RWPE2 (cell line): ENCODE measurements around the gene CNOT8.

ENCODE experiments used
- ATAC-seq: fragments of 200-7000 bp; cut with Tn5 transposase; 3 replicates; pipeline ENCODE4 v1.9.1; 2021; ENCODE audit warnings: low read depth
- DNase-seq: peaks from one replicate; pipeline ENCODE4 v3.0.0-alpha.2; 2020; ENCODE audit warnings: low spot score
- H3K27ac ChIP-seq: fragments of 450-650 bp; 2 replicates; pipeline ENCODE4 v1.5.1; 2017; ENCODE audit warnings: mild to moderate bottlenecking; ENCODE audit not compliant: poor library complexity, severe bottlenecking
- H3K27me3 ChIP-seq: fragments of 250-450 bp; sonication (Bioruptor Pico); 2 replicates; pipeline ENCODE4 v1.5.1; 2021; ENCODE audit warnings: mild to moderate bottlenecking, moderate library complexity; ENCODE audit not compliant: insufficient read depth, poor library complexity, severe bottlenecking
- H3K36me3 ChIP-seq: fragments of 250-450 bp; sonication (Bioruptor Pico); 2 replicates; pipeline ENCODE4 v1.5.1; 2020; ENCODE audit warnings: low read depth, mild to moderate bottlenecking, moderate library complexity
- H3K4me1 ChIP-seq: fragments of 250-450 bp; sonication (Bioruptor Pico); 2 replicates; pipeline ENCODE4 v1.5.1; 2021; ENCODE audit warnings: mild to moderate bottlenecking, moderate library complexity; ENCODE audit not compliant: insufficient read depth, poor library complexity, severe bottlenecking
- H3K4me3 ChIP-seq: fragments of 250-450 bp; sonication (Bioruptor Pico); 2 replicates; pipeline ENCODE4 v1.5.1; 2021; ENCODE audit warnings: mild to moderate bottlenecking, moderate library complexity; ENCODE audit not compliant: severe bottlenecking
- H3K9me3 ChIP-seq: fragments of 250-450 bp; sonication (Bioruptor Pico); 2 replicates; pipeline ENCODE4 v1.5.1; 2021; ENCODE audit warnings: mild to moderate bottlenecking, moderate library complexity; ENCODE audit not compliant: severe bottlenecking
- CTCF ChIP-seq: fragments of 450-650 bp; IDR thresholded peaks from one replicate; pipeline ENCODE4 v1.5.1; 2017; ENCODE audit warnings: mild to moderate bottlenecking, moderate library complexity; ENCODE audit not compliant: poor library complexity, severe bottlenecking

Gene CNOT8

GRCh38 chr5:154849264-154849785 is 9.1 kb upstream of the CNOT8 start:
- H3K36me3 ChIP-seq, result no peaks in the 10 kb centered on the region
- no peaks in the 10 kb centered on the region for H3K27me3 ChIP-seq
- H3K27ac ChIP-seq, result no peak overlapping the region
- no peaks in the 10 kb centered on the region for H3K9me3 ChIP-seq
- ATAC-seq (no peak), DNase-seq (no peak)
- no peak overlapping the region for H3K4me3 ChIP-seq
- TF ChIP-seq CTCF, result no peak
- H3K4me1 ChIP-seq, result peaks cover 6% of the 10 kb centered on the region

- H3K4me3 ChIP-seq, result no peak overlapping the region
- H3K27ac ChIP-seq, result no peak overlapping the region
Observed at GRCh38 chr5:154849791-154850201, 8.6 kb upstream of the CNOT8 start.

GRCh38 chr5:154850255-154851062 is 8.0 kb upstream of the CNOT8 start, which contains the start of gene FAXDC2:
Gene FAXDC2 (minus strand): TSS chr5:154850603. CDS start chr5:154838178, 12,425 bp downstream.
- Histone ChIP-seq H3K36me3 (no peaks in the 10 kb centered on the region), H3K27me3 (no peaks in the 10 kb centered on the region), H3K4me3 (no peak within 1 kb of the TSS), H3K27ac (no peak within 1 kb of the TSS), H3K4me1 (peaks cover 6% of the 10 kb centered on the region), H3K9me3 (no peaks in the 10 kb centered on the region)
- ATAC-seq (peak; percentile 87), DNase-seq (no peak)
- TF ChIP-seq CTCF, result no peak

More at GRCh38 chr5:154849791-154850201, 8.6 kb upstream of the CNOT8 start:
- no peaks in the 10 kb centered on the region for H3K36me3 ChIP-seq
- H3K9me3 ChIP-seq, result no peaks in the 10 kb centered on the region
- no peaks in the 10 kb centered on the region for H3K27me3 ChIP-seq
- TF ChIP-seq CTCF, result no peak
- ATAC-seq, result peak; percentile 40
- peaks cover 6% of the 10 kb centered on the region for H3K4me1 ChIP-seq
- DNase-seq, result no peak

- TF ChIP-seq CTCF, result no peak
- no peak overlapping the region for H3K27ac ChIP-seq
- ATAC-seq (no peak), DNase-seq (no peak)
- no peaks in the 10 kb centered on the region for H3K27me3 ChIP-seq
- H3K9me3 ChIP-seq, result no peaks in the 10 kb centered on the region
- H3K4me1 ChIP-seq, result peaks cover 6% of the 10 kb centered on the region
- H3K36me3 ChIP-seq, result no peaks in the 10 kb centered on the region
- no peak overlapping the region for H3K4me3 ChIP-seq
Observed at GRCh38 chr5:154851351-154851750, 7.1 kb upstream of the CNOT8 start.
